HG03196 (cell line): ENCODE results near the gene ATG2A.

Source experiments
- ATAC-seq: cut with Tn5 transposase; IDR thresholded peaks from one replicate; pipeline ENCODE4 v1.9.1; 2021; ENCODE audit not compliant: unreplicated experiment

The ATG2A gene

GRCh38 chr11:64925536-64926436 lies 8.8 kb upstream of the ATG2A start:
- ATAC-seq: no peak

- peak; percentile 6 for ATAC-seq
These were observed 7.9 kb upstream of the ATG2A start for GRCh38 chr11:64924910-64925284.

GRCh38 chr11:64923944-64924909 lies 7.2 kb upstream of the ATG2A start, which contains the start of gene PPP2R5B:
Gene PPP2R5B (plus strand): TSS chr11:64924689. CDS start chr11:64925735, 1,046 bp downstream.
- peak; percentile 71 for ATAC-seq

GRCh38 chr11:64923151-64923661 lies 6.2 kb upstream of the ATG2A start:
- no peak for ATAC-seq

GRCh38 chr11:64921384-64921783 lies 4.4 kb upstream of the ATG2A start:
- no peak for ATAC-seq

GRCh38 chr11:64920124-64920523 lies 3.1 kb upstream of the ATG2A start:
- no peak for ATAC-seq

GRCh38 chr11:64919627-64920026 lies 2.6 kb upstream of the ATG2A start:
- no peak for ATAC-seq

- no peak for ATAC-seq
These were observed 1.0 kb upstream of the ATG2A start for GRCh38 chr11:64918017-64918416.

GRCh38 chr11:64917663-64917995 lies 620 bp upstream of the ATG2A start:
- ATAC-seq: no peak

GRCh38 chr11:64916040-64916774 lies 802 bp downstream of the ATG2A start:
- no peak for ATAC-seq

GRCh38 chr11:64915376-64915887 lies 1.6 kb downstream of the ATG2A start:
- ATAC-seq: no peak

- no peak for ATAC-seq
These were observed 2.9 kb downstream of the ATG2A start for GRCh38 chr11:64914123-64914522.

GRCh38 chr11:64913171-64913727 lies 3.8 kb downstream of the ATG2A start:
- ATAC-seq: no peak

- no peak for ATAC-seq
These were observed 5.3 kb downstream of the ATG2A start for GRCh38 chr11:64911689-64912088.

- ATAC-seq: no peak
These were observed 5.9 kb downstream of the ATG2A start for GRCh38 chr11:64911142-64911541.

- ATAC-seq: no peak
These were observed 6.4 kb downstream of the ATG2A start for GRCh38 chr11:64910451-64911093.

- no peak for ATAC-seq
These were observed 7.2 kb downstream of the ATG2A start for GRCh38 chr11:64909653-64910343.

GRCh38 chr11:64908766-64909165 lies 8.2 kb downstream of the ATG2A start:
- no peak for ATAC-seq

- no peak for ATAC-seq
These were observed 10.7 kb downstream of the ATG2A start for GRCh38 chr11:64906314-64906635.
